CD4-positive, alpha-beta T cell treated with Interleukin-12 subunit alpha and Interleukin-12 subunit beta, for 1 hour (primary cell): Measurements from ENCODE around the gene PTPRT.
"Not testable (repeated sequence)": the region's sequence is repeated elsewhere in the genome, so short reads cannot be mapped to it uniquely, and the experiment has no call there.

Experiments used
- DNase-seq: peaks from one replicate; pipeline ENCODE4 v3.0.0-alpha.2; 2020

PTPRT gene

GRCh38 chr20:42959996-42960395 lies 229.7 kb downstream of the PTPRT start:
- DNase-seq = no peak

GRCh38 chr20:42958367-42959069 lies 231.2 kb downstream of the PTPRT start:
- no peak for DNase-seq

- DNase-seq = no peak
Measured at GRCh38 chr20:42957704-42958095, 232.0 kb downstream of the PTPRT start.

- no peak for DNase-seq
Measured at GRCh38 chr20:42957018-42957703, 232.5 kb downstream of the PTPRT start.

- DNase-seq = no peak
Measured at GRCh38 chr20:42955713-42956112, 234.0 kb downstream of the PTPRT start.

- no peak for DNase-seq
Measured at GRCh38 chr20:42954951-42955350, 234.8 kb downstream of the PTPRT start.

GRCh38 chr20:42949950-42950349 lies 239.8 kb downstream of the PTPRT start:
- DNase-seq = no peak

- DNase-seq = no peak
Measured at GRCh38 chr20:42945234-42945994, 244.3 kb downstream of the PTPRT start.

- DNase-seq = no peak
Measured at GRCh38 chr20:42941629-42942028, 248.1 kb downstream of the PTPRT start.

GRCh38 chr20:42938441-42939205 lies 251.1 kb downstream of the PTPRT start:
- DNase-seq = no peak

- no peak for DNase-seq
Measured at GRCh38 chr20:42936482-42936881, 253.2 kb downstream of the PTPRT start.

- no peak for DNase-seq
Measured at GRCh38 chr20:42924215-42924614, 265.5 kb downstream of the PTPRT start.

GRCh38 chr20:42923348-42923918 lies 266.3 kb downstream of the PTPRT start:
- no peak for DNase-seq

GRCh38 chr20:42920776-42921175 lies 268.9 kb downstream of the PTPRT start:
- no peak for DNase-seq

GRCh38 chr20:42919316-42919715 lies 270.4 kb downstream of the PTPRT start:
- no peak for DNase-seq

GRCh38 chr20:42915081-42915480 lies 274.6 kb downstream of the PTPRT start:
- no peak for DNase-seq

GRCh38 chr20:42914302-42914701 lies 275.4 kb downstream of the PTPRT start:
- no peak for DNase-seq

- DNase-seq = not testable (repeated sequence)
Measured at GRCh38 chr20:42910808-42911207, 278.9 kb downstream of the PTPRT start.

GRCh38 chr20:42907730-42908129 lies 282.0 kb downstream of the PTPRT start:
- DNase-seq = no peak

GRCh38 chr20:42906120-42906519 lies 283.6 kb downstream of the PTPRT start:
- no peak for DNase-seq

- DNase-seq = no peak
Measured at GRCh38 chr20:42902509-42902908, 287.2 kb downstream of the PTPRT start.

- no peak for DNase-seq
Measured at GRCh38 chr20:42901689-42902440, 287.8 kb downstream of the PTPRT start.
